Dermis blood vessel endothelial cell (primary cell): Measurements from ENCODE around the gene TESK2. TPM values are rescaled to one million over a fixed set of nuclear protein-coding genes. Genes with fewer than 3 reads are reported as not detected.
"Not testable (repeated sequence)": the region's sequence is repeated elsewhere in the genome, so short reads cannot be mapped to it uniquely, and the experiment has no call there.

Experiments used
- DNase-seq: peaks from one replicate; pipeline ENCODE4 v3.0.0; 2010
- total RNA-seq: library from RNA; depleted of rRNA; stranded (reverse); fragments of >200 nt; gene quantifications from 2 replicates; pipeline ENCODE4 v1.2.3, GENCODE V29; 2014

TESK2 gene
- 6.7 and 7.7 TPM in 2 replicates for total RNA-seq

- peak; percentile 100 for DNase-seq
These were observed at the start of gene TESK2 for GRCh38 chr1:45490626-45491486. Gene TESK2 (minus strand): TSS chr1:45491163. CDS start chr1:45457785, 33,378 bp downstream.

GRCh38 chr1:45536886-45537285 is 45.9 kb upstream of the TESK2 start:
- no peak for DNase-seq

- DNase-seq: no peak
These were observed 45.2 kb upstream of the TESK2 start for GRCh38 chr1:45535988-45536766.

GRCh38 chr1:45531873-45532272 is 40.9 kb upstream of the TESK2 start:
- no peak for DNase-seq

GRCh38 chr1:45530632-45531135 is 39.7 kb upstream of the TESK2 start:
- DNase-seq: no peak

- no peak for DNase-seq
These were observed 35.2 kb upstream of the TESK2 start for GRCh38 chr1:45526135-45526644.

GRCh38 chr1:45523975-45524374 is 33.0 kb upstream of the TESK2 start:
- DNase-seq: not testable (repeated sequence)

- DNase-seq: not testable (repeated sequence)
These were observed 32.6 kb upstream of the TESK2 start for GRCh38 chr1:45523516-45523915.

GRCh38 chr1:45522324-45523104 is 31.6 kb upstream of the TESK2 start:
- DNase-seq: no peak

- peak; percentile 96 for DNase-seq
These were observed 30.7 kb upstream of the TESK2 start, which contains the start of gene PRDX1 for GRCh38 chr1:45521413-45522323. Gene PRDX1 (minus strand): TSS chr1:45521884. CDS start chr1:45519043, 2,841 bp downstream.

GRCh38 chr1:45519774-45520173 is 28.8 kb upstream of the TESK2 start:
- not testable (repeated sequence) for DNase-seq

GRCh38 chr1:45518910-45519309 is 27.9 kb upstream of the TESK2 start:
- peak; percentile 15 for DNase-seq

GRCh38 chr1:45518366-45518765 is 27.4 kb upstream of the TESK2 start:
- not testable (repeated sequence) for DNase-seq

- no peak for DNase-seq
These were observed 25.5 kb upstream of the TESK2 start for GRCh38 chr1:45516465-45516864.

- DNase-seq: no peak
These were observed 25.1 kb upstream of the TESK2 start for GRCh38 chr1:45516036-45516435.

- DNase-seq: not testable (repeated sequence)
These were observed 22.7 kb upstream of the TESK2 start for GRCh38 chr1:45513532-45514260.

- peak; percentile 88 for DNase-seq
These were observed 21.7 kb upstream of the TESK2 start for GRCh38 chr1:45512641-45513054.

- DNase-seq: no peak
These were observed 20.1 kb upstream of the TESK2 start for GRCh38 chr1:45510972-45511527.

- no peak for DNase-seq
These were observed 19.3 kb upstream of the TESK2 start for GRCh38 chr1:45510036-45510971.
